Mesenchymal stem cell (in vitro differentiated cells and primary cell): Measurements from ENCODE around the gene RASL10B.

Source experiments
- DNase-seq: peaks from one replicate; pipeline ENCODE4 v3.0.0-alpha.2; 2013
- H2AFZ ChIP-seq: one replicate; pipeline ENCODE4 v1.6.1; 2013; ENCODE audit warnings: low read depth, mild to moderate bottlenecking, control low read depth, inconsistent platforms, low read length, moderate library complexity
- H2AK5ac ChIP-seq: 2 replicates; pipeline ENCODE4 v1.6.1; 2013; ENCODE audit warnings: low read length, moderate library complexity, mild to moderate bottlenecking, inconsistent platforms; ENCODE audit not compliant: severe bottlenecking
- H2BK120ac ChIP-seq: one replicate; pipeline ENCODE4 v1.6.1; 2013; ENCODE audit warnings: low read depth, mild to moderate bottlenecking, inconsistent platforms, low read length, moderate library complexity
- H2BK12ac ChIP-seq, 2 experiments: one replicate each; pipeline ENCODE4 v1.6.1; 2013; ENCODE audit warnings: inconsistent platforms in 2 of 2, low read length in 2 of 2, mild to moderate bottlenecking in 2 of 2, moderate library complexity in 2 of 2, control low read depth in 1 of 2
- H2BK15ac ChIP-seq: one replicate; pipeline ENCODE4 v1.6.1; 2013; ENCODE audit warnings: mild to moderate bottlenecking, low read depth, inconsistent platforms; ENCODE audit not compliant: poor library complexity, severe bottlenecking
- H2BK5ac ChIP-seq: 2 replicates; pipeline ENCODE4 v1.6.1; 2013; ENCODE audit warnings: low read depth, mild to moderate bottlenecking, low read length, control low read depth, inconsistent platforms; ENCODE audit not compliant: poor library complexity, severe bottlenecking
- H3K14ac ChIP-seq, 2 experiments: one replicate each; pipeline ENCODE4 v1.6.1; 2013; ENCODE audit warnings: inconsistent platforms in 2 of 2, low read length in 2 of 2, control low read depth in 1 of 2, mild to moderate bottlenecking in 1 of 2, moderate library complexity in 1 of 2
- H3K18ac ChIP-seq, 2 experiments: one replicate each; pipeline ENCODE4 v1.6.1; 2013; ENCODE audit warnings: inconsistent platforms in 2 of 2, low read length in 2 of 2, control low read depth in 1 of 2, low read depth in 1 of 2, mild to moderate bottlenecking in 1 of 2
- H3K23ac ChIP-seq, 2 experiments: one replicate each; pipeline ENCODE4 v1.6.1; 2013; ENCODE audit warnings: inconsistent platforms in 2 of 2, low read length in 2 of 2, mild to moderate bottlenecking in 2 of 2, moderate library complexity in 2 of 2, control low read depth in 1 of 2
- H3K27ac ChIP-seq: 2 replicates; pipeline ENCODE4 v1.5.1; 2013; ENCODE audit warnings: mild to moderate bottlenecking, moderate library complexity, low read length, control low read depth, inconsistent platforms; ENCODE audit not compliant: poor library complexity, severe bottlenecking
- H3K27me3 ChIP-seq, 2 experiments: 2 replicates each; pipeline versions ENCODE4 v1.6.1 to v1.7.0; 2013; ENCODE audit warnings: low read length in 2 of 2, mild to moderate bottlenecking in 2 of 2, moderate library complexity in 2 of 2, control low read depth in 1 of 2, inconsistent platforms in 1 of 2; ENCODE audit not compliant: control insufficient read depth in 1 of 2, insufficient read depth in 1 of 2
- H3K36me3 ChIP-seq, 2 experiments: 2 replicates each; pipeline versions ENCODE4 v1.6.1 to v1.7.0; 2013; ENCODE audit warnings: low read length in 2 of 2, control low read depth in 1 of 2, inconsistent platforms in 1 of 2, low read depth in 1 of 2, mild to moderate bottlenecking in 1 of 2; ENCODE audit not compliant: insufficient read depth in 2 of 2, control insufficient read depth in 1 of 2
- H3K4ac ChIP-seq, 2 experiments: one replicate each; pipeline ENCODE4 v1.6.1; 2013; ENCODE audit warnings: inconsistent platforms in 2 of 2, low read length in 2 of 2, mild to moderate bottlenecking in 2 of 2, moderate library complexity in 2 of 2, control low read depth in 1 of 2, low read depth in 1 of 2
- H3K4me1 ChIP-seq: 2 replicates; pipeline ENCODE4 v1.6.1; 2013; ENCODE audit warnings: low read depth, low read length, control low read depth; ENCODE audit not compliant: control insufficient read depth, insufficient read depth
- H3K4me2 ChIP-seq: 2 replicates; pipeline ENCODE4 v1.6.1; 2013; ENCODE audit warnings: low read length, mild to moderate bottlenecking, inconsistent platforms; ENCODE audit not compliant: poor library complexity, severe bottlenecking
- H3K4me3 ChIP-seq, 2 experiments: 2 replicates each; pipeline versions ENCODE4 v1.5.1 to v1.7.0; 2013; ENCODE audit warnings: low read length in 2 of 2, mild to moderate bottlenecking in 2 of 2, control low read depth in 1 of 2, low read depth in 1 of 2; ENCODE audit not compliant: insufficient read depth in 1 of 2
- H3K79me1 ChIP-seq: replicated peaks from 2 replicates; pipeline ENCODE4 v1.6.1; 2013; ENCODE audit warnings: mild to moderate bottlenecking, control low read depth, low read length, inconsistent platforms; ENCODE audit not compliant: poor library complexity, severe bottlenecking
- H3K9ac ChIP-seq: 2 replicates; pipeline ENCODE4 v1.7.0; 2013; ENCODE audit warnings: mild to moderate bottlenecking, low read length, moderate library complexity
- H3K9me3 ChIP-seq: 2 replicates; pipeline ENCODE4 v1.7.0; 2013; ENCODE audit warnings: mild to moderate bottlenecking, low read length; ENCODE audit not compliant: control insufficient read depth
- H4K8ac ChIP-seq: one replicate; pipeline ENCODE4 v1.6.1; 2013; ENCODE audit warnings: inconsistent platforms, mild to moderate bottlenecking, low read length, moderate library complexity
- H4K91ac ChIP-seq: one replicate; pipeline ENCODE4 v1.6.1; 2013; ENCODE audit warnings: mild to moderate bottlenecking, low read length, inconsistent platforms
- WGBS: methylation state at CpG from one replicate; pipeline ENCODE4 v1.1.7; 2013; ENCODE audit warnings: mixed read lengths; 5-methylcytosine and 5-hydroxymethylcytosine counted together

RASL10B gene

GRCh38 chr17:35705230-35705629 is 26.2 kb upstream of the RASL10B start:
- Histone ChIP-seq H2BK5ac (no peak overlapping the region), H3K36me3 (peaks cover 0 to 23% of the 10 kb centered on the region in 2 experiments)

GRCh38 chr17:35705705-35706104 is 25.7 kb upstream of the RASL10B start:
- no peak overlapping the region for H3K4me3 ChIP-seq
- H3K4me2 ChIP-seq, result no peak overlapping the region
- H3K27ac ChIP-seq, result no peak overlapping the region
- no peaks in the 10 kb centered on the region for H3K9me3 ChIP-seq
- no peak overlapping the region for H3K4ac ChIP-seq
- no peak overlapping the region for H3K9ac ChIP-seq
- H2BK12ac ChIP-seq, result no peak overlapping the region
- H3K18ac ChIP-seq, result no peak overlapping the region
- H3K14ac ChIP-seq, result no peak overlapping the region
- H2BK15ac ChIP-seq, result no peak overlapping the region
- no peak overlapping the region for H2AFZ ChIP-seq
- H2AK5ac ChIP-seq, result no peak overlapping the region
- no peaks in the 10 kb centered on the region for H3K27me3 ChIP-seq
- no peak overlapping the region for H2BK5ac ChIP-seq
- no peak overlapping the region for H4K91ac ChIP-seq
- no peak overlapping the region for H2BK120ac ChIP-seq
- 93% methylated on average over 5 of the region's 5 CpGs for WGBS
- peaks cover 2% of the 10 kb centered on the region for H3K4me1 ChIP-seq
- H3K36me3 ChIP-seq, result peaks cover 0 to 28% of the 10 kb centered on the region in 2 experiments
- no peak overlapping the region for H3K23ac ChIP-seq
- H4K8ac ChIP-seq, result no peak overlapping the region
- H3K79me1 ChIP-seq, result peaks cover 23% of the 10 kb centered on the region
- DNase-seq, result no peak

More at GRCh38 chr17:35705230-35705629, 26.2 kb upstream of the RASL10B start:
- Histone ChIP-seq H2AK5ac (no peak overlapping the region), H4K8ac (no peak overlapping the region), H3K4me1 (peaks cover 2% of the 10 kb centered on the region), H3K27me3 (no peaks in the 10 kb centered on the region), H3K79me1 (peaks cover 25% of the 10 kb centered on the region), H3K14ac (no peak overlapping the region), H3K23ac (no peak overlapping the region), H3K9ac (no peak overlapping the region), H3K9me3 (no peaks in the 10 kb centered on the region), H3K4me3 (no peak overlapping the region), H2BK12ac (no peak overlapping the region), H2BK15ac (no peak overlapping the region), H3K27ac (no peak overlapping the region), H3K4me2 (no peak overlapping the region), H2AFZ (no peak overlapping the region), H2BK120ac (no peak overlapping the region), H4K91ac (no peak overlapping the region), H3K4ac (no peak overlapping the region), H3K18ac (no peak overlapping the region)
- WGBS, result no CpG with 5 or more reads among the region's 1 CpG
- no peak for DNase-seq

GRCh38 chr17:35708149-35708548 is 23.3 kb upstream of the RASL10B start:
- Histone ChIP-seq H3K27me3 (no peaks in the 10 kb centered on the region), H3K18ac (no peak overlapping the region), H3K36me3 (peaks cover 4 to 34% of the 10 kb centered on the region in 2 experiments), H3K4ac (no peak overlapping the region), H2AK5ac (no peak overlapping the region), H2BK15ac (no peak overlapping the region), H3K4me1 (peaks cover 2% of the 10 kb centered on the region), H3K9me3 (no peaks in the 10 kb centered on the region), H2BK5ac (no peak overlapping the region), H3K14ac (no peak overlapping the region), H3K79me1 (peaks cover 17% of the 10 kb centered on the region), H3K4me2 (no peak overlapping the region), H2BK120ac (no peak overlapping the region), H4K91ac (no peak overlapping the region), H3K9ac (no peak overlapping the region), H2BK12ac (no peak overlapping the region), H3K4me3 (no peak overlapping the region), H3K23ac (no peak overlapping the region), H2AFZ (no peak overlapping the region), H4K8ac (no peak overlapping the region), H3K27ac (no peak overlapping the region)
- peak; percentile 29 for DNase-seq
- 88% methylated on average over 3 of the region's 3 CpGs for WGBS

GRCh38 chr17:35708951-35709350 is 22.5 kb upstream of the RASL10B start:
- Histone ChIP-seq H2AFZ (no peak overlapping the region), H3K4me2 (no peak overlapping the region), H3K9me3 (no peaks in the 10 kb centered on the region), H3K18ac (no peak overlapping the region), H3K79me1 (peaks cover 16% of the 10 kb centered on the region), H2BK120ac (no peak overlapping the region), H3K4ac (no peak overlapping the region), H3K4me1 (peaks cover 2% of the 10 kb centered on the region), H3K36me3 (peaks cover 4 to 35% of the 10 kb centered on the region in 2 experiments), H3K23ac (no peak overlapping the region), H3K14ac (no peak overlapping the region), H2BK5ac (no peak overlapping the region), H2AK5ac (no peak overlapping the region), H3K27me3 (no peaks in the 10 kb centered on the region), H4K91ac (no peak overlapping the region), H3K9ac (no peak overlapping the region), H3K27ac (no peak overlapping the region), H3K4me3 (no peak overlapping the region), H4K8ac (no peak overlapping the region), H2BK15ac (peak overlapping the region; percentile 12), H2BK12ac (no peak overlapping the region)
- no peak for DNase-seq
- 100% methylated on average over 3 of the region's 3 CpGs for WGBS
